Upper lobe of left lung (tissue), 4 donors: Measurements from ENCODE around the gene ZBTB24.

ENCODE experiments used
- CTCF ChIP-seq, 6 experiments: fragments of 450-650 bp in 4 of 6; fragments of 200-600 bp in 2 of 6; sonication (generic) in 2 of 6; IDR thresholded peaks; one replicate each; pipeline ENCODE4 v1.5.1; 2016 to 2019; ENCODE audit warnings: antibody characterized with exemption in 6 of 6
- EP300 ChIP-seq, 4 donors: sonication (generic); formaldehyde crosslinking; IDR thresholded peaks; one replicate each; pipeline ENCODE4 v1.5.1; 2017; ENCODE audit warnings: antibody characterized with exemption in 4 of 4, control low read depth in 2 of 4
- POLR2A ChIP-seq, 4 donors: fragments of 450-650 bp; IDR thresholded peaks; one replicate each; pipeline ENCODE4 v1.5.1; 2016 to 2017; ENCODE audit warnings: antibody characterized with exemption in 4 of 4, mild to moderate bottlenecking in 2 of 4

- no peak for TF ChIP-seq POLR2A (IDR thresholded peaks at IDR 0.05)
- no peak for TF ChIP-seq CTCF (IDR thresholded peaks at IDR 0.05)
- no peak for TF ChIP-seq EP300 (IDR thresholded peaks at IDR 0.05)
Observed at GRCh38 chr6:109428889-109429477, 54.0 kb downstream of the ZBTB24 start.
